NAMALWA (cell line): Measurements from ENCODE around the gene PPP4R4.
"Not testable (repeated sequence)": the region's sequence is repeated elsewhere in the genome, so short reads cannot be mapped to it uniquely, and the experiment has no call there.

Source experiments
- DNase-seq: peaks from one replicate; pipeline ENCODE4 v3.0.0-alpha.2; 2015; ENCODE audit warnings: low spot score

PPP4R4 gene

DNA sequence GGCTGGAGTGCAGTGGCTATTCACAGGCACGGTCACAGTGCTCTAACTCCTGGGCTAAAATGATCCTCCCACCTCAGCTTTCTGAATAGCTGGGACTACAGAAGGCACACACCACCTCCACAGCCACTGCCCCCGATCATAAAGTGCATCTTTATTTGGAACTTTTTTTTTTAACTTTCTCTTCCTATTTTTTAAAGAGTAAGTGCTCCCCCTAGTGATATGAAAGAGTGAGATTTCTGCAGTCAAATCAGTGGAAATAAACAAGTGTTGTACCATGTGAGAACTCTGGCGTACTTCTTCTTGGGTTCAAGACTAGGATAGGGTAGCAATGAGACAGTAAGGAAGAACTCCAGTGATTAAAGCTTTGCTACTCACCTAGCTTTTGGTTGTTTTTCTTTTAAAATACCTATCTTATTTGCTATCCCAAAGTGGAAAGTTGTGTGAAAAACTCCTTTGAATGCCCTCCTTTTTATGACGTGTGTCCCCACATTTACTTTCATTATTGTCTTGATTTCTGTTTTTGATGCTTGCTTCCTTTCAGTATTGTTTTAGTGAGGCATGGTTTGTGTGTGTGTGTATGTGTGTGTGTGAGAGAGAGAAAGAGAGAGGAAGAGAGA lies 6.6 kb downstream of the PPP4R4 start:
- DNase-seq: peak; percentile 89

DNA sequence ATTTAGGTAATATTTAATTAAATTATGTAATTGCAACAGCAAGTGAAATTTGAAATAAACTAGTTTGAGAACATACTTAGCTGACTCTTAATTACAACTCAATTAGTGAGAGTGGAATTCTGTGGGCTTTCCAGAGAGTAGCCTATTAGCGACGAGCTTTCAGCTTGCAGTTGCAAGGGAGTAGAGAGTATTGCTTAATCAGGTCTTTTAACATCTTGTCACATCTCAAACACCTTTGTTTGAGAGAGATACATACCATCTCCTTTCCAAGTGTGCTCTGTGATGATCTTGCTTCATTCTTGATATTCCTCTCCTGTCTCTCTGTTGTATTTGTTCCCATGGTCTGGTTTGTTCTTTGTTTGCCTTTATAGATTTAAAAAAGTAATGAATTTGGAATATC lies 7.7 kb downstream of the PPP4R4 start:
- DNase-seq: no peak

DNA sequence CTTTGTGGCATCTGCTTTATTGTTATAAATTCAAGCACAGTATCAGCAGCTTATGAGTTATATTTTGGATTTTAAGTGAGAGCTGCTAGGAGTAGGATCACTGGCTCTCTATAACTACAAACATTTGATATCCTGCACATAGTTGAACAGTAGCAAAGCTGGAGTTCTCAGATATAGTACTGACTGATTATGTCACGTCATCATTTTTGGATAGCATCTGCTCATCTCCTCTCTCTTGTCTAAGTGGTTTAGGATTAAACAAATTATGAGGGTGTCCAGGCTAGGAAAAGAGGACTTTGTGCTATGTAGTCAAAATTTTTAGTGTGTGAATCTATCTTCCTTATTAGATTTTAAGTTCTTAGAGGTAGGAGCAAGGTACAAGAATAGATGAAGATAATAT lies 18.4 kb downstream of the PPP4R4 start:
- DNase-seq: no peak

GRCh38 chr14:94193776-94194175 lies 19.7 kb downstream of the PPP4R4 start:
- no peak for DNase-seq

DNA sequence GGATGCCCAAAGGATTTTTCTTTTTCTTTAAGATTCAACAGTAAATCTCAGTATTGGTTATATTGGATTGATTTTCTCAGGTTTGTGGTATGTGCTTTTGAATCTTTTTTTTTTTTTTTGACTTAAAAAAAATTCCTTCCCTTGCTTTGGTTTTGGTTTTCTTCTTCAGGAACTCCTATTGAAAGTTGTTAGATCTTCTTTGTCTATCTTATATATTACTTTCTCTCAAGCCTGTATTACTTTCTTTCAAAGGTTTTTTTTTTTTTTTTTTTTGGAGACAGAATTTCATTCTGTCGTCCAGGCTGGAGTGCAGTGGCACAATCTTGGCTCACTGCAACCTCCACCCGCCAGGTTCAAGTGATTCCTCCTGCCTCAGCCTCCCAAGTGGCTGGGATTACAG lies 21.9 kb downstream of the PPP4R4 start:
- no peak for DNase-seq

GRCh38 chr14:94203473-94204210 lies 29.5 kb downstream of the PPP4R4 start:
- no peak for DNase-seq

- DNase-seq: no peak
Observed at GRCh38 chr14:94213021-94213420, 38.9 kb downstream of the PPP4R4 start.

- DNase-seq: no peak
Observed at GRCh38 chr14:94213741-94214140, 39.6 kb downstream of the PPP4R4 start.

DNA sequence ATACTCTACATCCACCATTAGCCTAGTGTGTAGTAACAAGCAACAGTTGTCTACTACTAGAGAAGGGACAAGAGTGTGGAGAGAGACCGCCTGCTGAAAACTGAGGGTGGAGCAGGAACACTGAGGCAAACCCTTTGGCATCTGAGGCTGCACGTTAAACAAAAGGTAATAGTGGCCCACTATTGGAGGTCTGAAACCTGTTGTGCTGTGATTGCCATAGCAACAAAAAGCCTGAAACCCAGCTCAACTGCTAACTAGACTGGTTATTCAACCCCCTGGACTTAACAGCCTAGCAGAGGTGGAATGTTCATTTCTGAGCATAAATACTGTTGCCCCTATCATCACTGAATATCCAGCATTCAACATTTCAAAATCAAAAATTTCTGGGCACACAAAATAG lies 43.0 kb downstream of the PPP4R4 start:
- no peak for DNase-seq

DNA sequence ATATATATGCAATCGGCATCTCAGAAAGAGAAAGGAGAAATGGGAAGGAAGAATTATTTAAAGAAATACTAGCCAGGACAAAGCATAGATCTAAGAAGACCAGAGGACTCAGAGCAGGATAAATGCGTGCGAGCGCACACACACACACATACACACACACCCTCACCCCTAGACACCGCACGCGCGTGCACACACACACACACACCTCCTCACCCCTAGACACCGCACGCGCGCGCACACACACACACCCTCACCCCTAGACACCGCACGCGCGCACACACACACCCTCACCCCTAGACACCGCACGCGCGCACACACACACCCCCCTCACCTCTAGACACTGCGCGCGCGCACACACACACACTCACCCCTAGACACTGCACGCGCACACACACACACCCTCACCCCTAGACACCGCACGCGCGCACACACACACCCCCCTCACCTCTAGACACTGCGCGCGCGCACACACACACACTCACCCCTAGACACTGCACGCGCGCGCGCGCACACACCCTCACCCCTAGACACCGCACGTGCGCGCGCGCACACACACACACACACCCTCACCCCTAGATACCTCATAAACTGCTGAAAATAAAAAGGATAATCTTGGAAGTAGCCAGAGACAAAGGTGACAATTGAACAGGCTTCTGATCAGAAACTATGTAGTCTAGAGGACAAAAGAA lies 44.2 kb downstream of the PPP4R4 start:
- not testable (repeated sequence) for DNase-seq

GRCh38 chr14:94224040-94224439 lies 49.9 kb downstream of the PPP4R4 start:
- no peak for DNase-seq

- peak; percentile 3 for DNase-seq
Observed at GRCh38 chr14:94225460-94226378, 51.6 kb downstream of the PPP4R4 start.

DNA sequence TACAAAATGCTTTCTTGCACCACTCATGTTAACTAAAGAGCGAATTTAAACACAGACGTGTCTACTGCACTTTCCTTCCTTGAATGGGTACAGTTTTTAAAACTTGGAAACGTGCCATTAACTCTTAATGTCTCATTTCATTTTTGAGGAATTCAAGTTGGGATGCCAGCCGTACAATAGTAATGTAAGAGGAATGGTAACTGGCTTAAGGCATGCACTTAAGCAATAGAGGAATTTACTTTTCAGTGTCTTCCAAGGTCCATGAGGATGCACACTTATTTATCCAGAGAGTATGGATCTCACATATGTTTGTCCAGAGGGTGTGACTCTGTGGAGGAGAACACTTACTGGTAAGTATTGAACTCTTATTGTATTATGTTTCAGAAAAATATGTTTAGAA lies 52.9 kb downstream of the PPP4R4 start:
- no peak for DNase-seq

- DNase-seq: no peak
Observed at GRCh38 chr14:94237046-94237445, 62.9 kb downstream of the PPP4R4 start.

GRCh38 chr14:94237983-94238382 lies 63.9 kb downstream of the PPP4R4 start:
- DNase-seq: no peak

DNA sequence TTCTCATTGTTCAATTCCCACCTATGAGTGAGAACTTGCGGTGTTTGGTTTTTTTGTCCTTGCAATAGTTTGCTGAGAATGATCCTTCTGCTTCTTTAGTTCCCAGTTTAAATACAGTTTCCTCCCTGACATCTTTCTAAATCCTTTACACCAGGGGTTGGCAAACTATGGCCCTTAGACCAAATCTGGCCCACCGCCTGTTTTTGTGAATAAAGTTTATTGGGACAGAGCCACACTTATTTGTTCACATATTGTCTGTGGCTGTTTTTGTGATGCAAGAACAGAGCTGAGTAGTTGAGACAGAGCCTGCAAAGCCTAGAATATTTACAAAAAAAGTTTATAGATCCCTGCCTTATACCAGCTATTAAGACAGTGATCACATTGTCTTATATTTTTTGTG lies 65.3 kb downstream of the PPP4R4 start:
- DNase-seq: no peak

GRCh38 chr14:94244182-94244581 lies 70.1 kb downstream of the PPP4R4 start:
- DNase-seq: no peak

GRCh38 chr14:94264195-94264594 lies 90.1 kb downstream of the PPP4R4 start:
- not testable (repeated sequence) for DNase-seq

- DNase-seq: no peak
Observed at GRCh38 chr14:94267352-94267751, 93.2 kb downstream of the PPP4R4 start.

- DNase-seq: peak; percentile 1
Observed at GRCh38 chr14:94268582-94268981, 94.5 kb downstream of the PPP4R4 start.

- DNase-seq: no peak
Observed at GRCh38 chr14:94269156-94269555, 95.0 kb downstream of the PPP4R4 start.

GRCh38 chr14:94276898-94277561 lies 102.9 kb downstream of the PPP4R4 start:
- DNase-seq: not testable (repeated sequence)
